GM19452 (cell line): ENCODE measurements around the gene HIBCH.
"Not testable (repeated sequence)": the region's sequence is repeated elsewhere in the genome, so short reads cannot be mapped to it uniquely, and the experiment has no call there.

Source experiments
- ATAC-seq: cut with Tn5 transposase; IDR thresholded peaks from one replicate; pipeline ENCODE4 v1.9.1; 2021; ENCODE audit not compliant: unreplicated experiment

Gene HIBCH

DNA sequence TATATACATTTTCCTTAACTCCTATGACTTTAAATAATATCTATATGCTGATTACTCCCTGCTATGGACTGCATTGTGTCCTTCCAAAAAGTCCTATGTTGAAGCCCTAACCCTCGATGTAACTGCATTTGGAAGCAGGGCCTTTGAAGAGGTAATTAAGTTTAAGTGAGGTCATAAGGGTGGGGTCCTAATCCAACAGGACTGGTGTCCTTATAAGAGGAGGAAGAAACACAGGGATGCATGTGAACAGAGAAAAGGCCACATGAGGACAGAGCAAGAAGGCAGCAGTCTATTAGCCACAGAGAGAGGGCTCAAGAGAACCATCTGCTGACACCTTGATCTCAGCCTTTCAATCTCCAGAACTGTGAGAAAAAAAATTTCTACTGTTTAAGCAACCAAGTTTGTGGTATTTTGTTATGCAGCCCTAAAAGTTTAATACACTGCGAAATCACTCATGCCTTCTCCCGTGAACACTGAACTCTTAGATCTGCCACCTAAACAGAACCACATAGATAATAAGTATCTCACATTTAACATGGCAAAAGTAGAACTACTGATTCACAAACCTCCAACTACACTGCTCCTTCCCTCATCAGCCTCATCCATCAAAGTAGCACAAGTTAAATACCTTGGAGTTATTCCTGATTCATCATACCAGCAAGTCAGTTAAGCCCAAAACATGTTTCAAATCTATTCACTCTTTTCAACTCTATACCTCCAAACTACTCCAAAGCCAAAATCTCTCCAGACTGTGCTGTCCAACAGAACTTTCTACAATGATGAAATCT lies 65.4 kb downstream of the HIBCH start:
- ATAC-seq = no peak

DNA sequence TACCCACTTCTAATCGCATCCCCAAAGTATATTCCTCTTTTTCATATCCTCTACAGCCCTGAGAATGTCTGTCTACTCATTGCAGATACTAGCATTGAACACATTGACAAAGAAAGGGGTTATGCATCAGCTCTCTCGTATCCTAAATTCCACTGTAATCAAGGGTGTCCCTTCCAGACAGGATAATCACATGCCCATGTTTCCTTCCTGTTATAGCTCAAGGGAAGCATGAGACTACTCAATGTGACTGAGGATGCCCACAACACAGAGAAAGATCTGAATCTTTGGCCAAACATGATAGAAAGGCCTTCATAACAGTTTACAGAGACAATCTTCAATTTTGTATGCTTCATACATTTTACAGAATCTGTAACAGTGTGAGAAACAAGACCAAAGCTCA lies 69.2 kb downstream of the HIBCH start:
- no peak for ATAC-seq

- ATAC-seq = no peak
Observed at GRCh38 chr2:190235551-190236075, 84.0 kb downstream of the HIBCH start.

DNA sequence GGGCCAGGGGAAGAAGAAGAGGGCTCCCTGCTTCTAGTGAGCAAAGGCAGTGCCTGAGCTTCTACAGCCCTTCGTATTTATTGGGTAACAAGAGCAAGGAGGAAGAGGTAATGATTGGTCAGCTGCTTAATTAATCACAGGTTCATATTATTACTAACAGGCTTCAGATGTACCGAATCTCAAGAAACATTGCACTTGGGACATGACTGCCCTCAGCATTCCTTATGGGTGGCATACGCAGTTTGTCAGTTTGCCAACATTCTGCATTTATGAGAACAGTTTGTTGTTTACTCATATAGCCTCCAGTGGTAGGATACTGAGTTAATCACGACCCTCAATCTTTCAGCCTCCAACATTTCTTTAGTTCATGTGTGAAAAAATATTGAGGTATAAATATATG lies 84.5 kb downstream of the HIBCH start:
- no peak for ATAC-seq

- ATAC-seq = not testable (repeated sequence)
Observed at GRCh38 chr2:190223989-190224388, 95.6 kb downstream of the HIBCH start.

GRCh38 chr2:190222745-190223144 lies 96.9 kb downstream of the HIBCH start:
- not testable (repeated sequence) for ATAC-seq

GRCh38 chr2:190221429-190221828 lies 98.2 kb downstream of the HIBCH start:
- ATAC-seq = no peak

DNA sequence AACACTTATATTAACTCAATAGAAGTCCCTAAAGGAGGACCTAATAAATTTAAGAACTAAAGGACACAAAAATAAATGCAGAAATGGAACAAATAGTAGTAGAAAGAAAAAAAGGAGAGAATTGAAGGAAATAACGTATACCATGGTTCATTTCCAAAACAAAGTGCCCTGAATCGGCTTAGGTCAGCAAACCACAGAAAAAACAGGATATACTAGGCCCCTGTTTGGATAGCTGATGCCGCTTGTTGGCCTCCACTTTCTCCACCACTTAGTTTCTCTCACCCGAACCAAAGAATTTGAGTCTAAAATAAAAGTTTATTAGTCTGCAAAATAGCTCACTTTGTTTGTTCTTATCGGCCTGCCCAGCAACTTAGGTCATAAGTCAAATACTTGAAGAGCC lies 100.4 kb downstream of the HIBCH start:
- ATAC-seq = no peak

GRCh38 chr2:190217616-190218015 lies 102.0 kb downstream of the HIBCH start:
- no peak for ATAC-seq

DNA sequence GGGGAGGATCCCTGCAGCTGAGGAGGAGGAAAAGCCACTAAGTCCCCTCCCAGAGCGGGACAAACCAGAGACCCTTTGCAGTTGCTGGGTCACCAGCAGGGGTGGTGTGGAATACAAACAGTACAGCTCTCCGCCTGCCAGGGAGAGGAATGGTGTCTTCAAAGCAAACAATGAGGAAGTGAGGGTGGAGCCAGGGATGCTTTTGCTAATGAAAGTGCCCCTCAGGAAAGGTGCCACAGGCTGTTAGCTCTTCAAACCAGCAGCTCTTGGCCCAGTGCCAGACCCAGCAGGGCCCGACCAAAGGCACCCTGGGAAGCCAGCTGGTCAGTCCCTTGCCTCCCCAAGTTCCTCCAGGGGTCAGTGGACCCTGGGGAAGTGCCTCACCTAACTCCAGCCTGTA lies 102.8 kb downstream of the HIBCH start:
- no peak for ATAC-seq

- ATAC-seq = no peak
Observed at GRCh38 chr2:190215620-190216019, 104.0 kb downstream of the HIBCH start.

DNA sequence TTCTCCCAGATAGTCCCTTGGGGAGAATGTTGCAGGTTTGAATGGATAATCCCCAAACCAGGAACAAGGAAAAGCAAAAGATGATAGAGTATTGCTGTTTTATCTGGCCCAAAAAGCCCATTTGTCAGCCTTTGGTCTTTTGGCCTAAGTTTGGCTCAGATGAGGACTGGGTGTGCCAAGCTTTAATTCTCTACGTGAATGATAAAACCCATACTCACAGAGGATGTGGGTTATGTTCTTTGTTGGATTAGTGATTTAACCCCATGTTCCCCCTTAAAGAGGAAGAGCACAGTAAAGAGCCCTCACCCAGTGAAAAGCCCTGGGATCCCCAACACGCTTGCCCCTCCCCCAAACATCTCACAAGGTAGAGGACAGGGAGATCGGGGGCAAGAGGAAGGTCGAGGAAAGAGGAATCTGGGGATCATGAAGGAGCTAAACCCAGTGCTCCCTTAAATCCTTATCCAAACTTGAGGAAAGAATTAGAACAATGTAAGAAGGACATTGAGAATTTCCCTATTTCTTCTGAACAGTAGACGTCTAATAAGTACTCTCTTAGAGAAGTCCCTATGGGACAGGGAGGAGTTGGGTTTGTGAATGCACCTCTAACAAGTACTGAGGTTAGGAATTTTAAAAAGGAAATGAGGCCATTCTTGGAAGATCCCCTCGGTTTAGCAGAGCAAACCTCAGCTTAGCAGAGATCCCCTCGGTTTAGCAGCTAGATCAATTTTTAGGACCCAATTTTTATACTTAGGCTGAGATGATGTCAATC lies 105.0 kb downstream of the HIBCH start:
- ATAC-seq = no peak

- no peak for ATAC-seq
Observed at GRCh38 chr2:190213441-190214335, 105.9 kb downstream of the HIBCH start.

GRCh38 chr2:190210471-190210870 lies 109.2 kb downstream of the HIBCH start:
- no peak for ATAC-seq

- ATAC-seq = no peak
Observed at GRCh38 chr2:190209559-190209958, 110.1 kb downstream of the HIBCH start.

- ATAC-seq = no peak
Observed at GRCh38 chr2:190207930-190208329, 111.7 kb downstream of the HIBCH start.

- ATAC-seq = no peak
Observed at GRCh38 chr2:190205657-190206056, 114.0 kb downstream of the HIBCH start.

- ATAC-seq = no peak
Observed at GRCh38 chr2:190202604-190203003, 117.0 kb downstream of the HIBCH start.

DNA sequence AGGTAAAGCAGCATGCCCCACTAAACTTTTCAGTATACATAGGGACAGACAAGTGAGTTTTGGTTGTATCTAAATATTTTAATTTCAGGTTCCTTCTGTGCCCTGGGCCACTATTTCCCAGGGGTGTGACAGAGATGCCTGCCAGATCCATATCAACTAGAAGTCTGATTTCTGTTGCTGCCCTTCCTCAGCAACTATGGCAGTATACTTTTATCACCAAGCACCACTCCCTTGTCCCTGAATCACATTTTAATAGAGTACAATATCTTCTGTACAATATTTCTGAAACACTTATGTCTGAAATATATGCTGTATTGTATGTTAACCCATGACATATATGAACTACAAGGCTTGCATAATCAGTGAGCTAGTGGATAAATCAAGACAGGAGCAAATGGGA lies 117.6 kb downstream of the HIBCH start:
- ATAC-seq = no peak

GRCh38 chr2:190200603-190201002 lies 119.0 kb downstream of the HIBCH start:
- ATAC-seq = no peak

GRCh38 chr2:190199530-190199929 lies 120.1 kb downstream of the HIBCH start:
- ATAC-seq = no peak
